HG02981 (cell line): ENCODE measurements around the gene LAMA3.

Experiments
- ATAC-seq: cut with Tn5 transposase; IDR thresholded peaks from one replicate; pipeline ENCODE4 v1.9.1; 2021; ENCODE audit warnings: mild to moderate bottlenecking, moderate library complexity; ENCODE audit not compliant: unreplicated experiment

Gene LAMA3

GRCh38 chr18:23812546-23813440 lies 123.5 kb downstream of the LAMA3 start:
- ATAC-seq, result no peak

GRCh38 chr18:23814991-23815614 lies 125.8 kb downstream of the LAMA3 start:
- ATAC-seq, result no peak

GRCh38 chr18:23816021-23816420 lies 126.8 kb downstream of the LAMA3 start:
- no peak for ATAC-seq

- ATAC-seq, result no peak
Measured at GRCh38 chr18:23816740-23817139, 127.5 kb downstream of the LAMA3 start.

GRCh38 chr18:23819001-23819400 lies 129.7 kb downstream of the LAMA3 start:
- ATAC-seq, result no peak

- ATAC-seq, result no peak
Measured at GRCh38 chr18:23822590-23823385, 133.5 kb downstream of the LAMA3 start.

GRCh38 chr18:23824240-23824639 lies 135.0 kb downstream of the LAMA3 start:
- ATAC-seq, result no peak

GRCh38 chr18:23824669-23825068 lies 135.4 kb downstream of the LAMA3 start:
- ATAC-seq, result no peak

GRCh38 chr18:23825496-23825895 lies 136.2 kb downstream of the LAMA3 start:
- ATAC-seq, result no peak

GRCh38 chr18:23825978-23826405 lies 136.7 kb downstream of the LAMA3 start:
- peak; percentile 49 for ATAC-seq

GRCh38 chr18:23826850-23827620 lies 137.8 kb downstream of the LAMA3 start:
- no peak for ATAC-seq

GRCh38 chr18:23827681-23828080 lies 138.4 kb downstream of the LAMA3 start:
- no peak for ATAC-seq

GRCh38 chr18:23828426-23828825 lies 139.2 kb downstream of the LAMA3 start:
- ATAC-seq, result peak; percentile 96

GRCh38 chr18:23832911-23833310 lies 143.7 kb downstream of the LAMA3 start:
- ATAC-seq, result no peak

- ATAC-seq, result no peak
Measured at GRCh38 chr18:23833714-23834113, 144.5 kb downstream of the LAMA3 start.

- no peak for ATAC-seq
Measured at GRCh38 chr18:23835091-23835490, 145.8 kb downstream of the LAMA3 start.

- ATAC-seq, result no peak
Measured at GRCh38 chr18:23835506-23835905, 146.3 kb downstream of the LAMA3 start.

- ATAC-seq, result no peak
Measured at GRCh38 chr18:23837591-23837990, 148.3 kb downstream of the LAMA3 start.

GRCh38 chr18:23838233-23838632 lies 149.0 kb downstream of the LAMA3 start:
- no peak for ATAC-seq

- ATAC-seq, result no peak
Measured at GRCh38 chr18:23838801-23839366, 149.6 kb downstream of the LAMA3 start.
